ENCODE data around the gene CASZ1. TPM values are rescaled to one million over a fixed set of nuclear protein-coding genes. Genes with fewer than 3 reads are reported as not detected.

CASZ1 gene
- total and polyA plus RNA-seq, 2 experiments from 2014 or later, result 6.2 to 6.7 TPM

- TF ChIP-seq ZNF462 (CRISPR knock-in tag; IDR thresholded peaks at IDR 0.05) (no peak), ZNF114 (CRISPR knock-in tag; IDR thresholded peaks at IDR 0.05) (no peak), ETS1 (IDR thresholded peaks at IDR 0.05) (no peak), STAT1 (IDR thresholded peaks at IDR 0.05; ENCODE audit: unreplicated experiment) (no peak), POLR2AphosphoS5 (IDR thresholded peaks at IDR 0.05; ENCODE audit: low read depth) (no peak), NANOG (IDR thresholded peaks at IDR 0.05; ENCODE audit: borderline replicate concordance) (no peak), EZH2 (IDR thresholded peaks at IDR 0.05; ENCODE audit: low read depth, unreplicated experiment) (no peak), JUNB (IDR thresholded peaks at IDR 0.05; ENCODE audit: unreplicated experiment) (no peak), ZNF331 (CRISPR knock-in tag; IDR thresholded peaks at IDR 0.05; ENCODE audit: low read depth) (no peak)
Observed at GRCh38 chr1:10762153-10762523, 34.3 kb downstream of the CASZ1 start (continued).

- no peaks in the 10 kb centered on the region for H3K36me3 ChIP-seq (ENCODE audit: insufficient read depth)
- no peaks in the 10 kb centered on the region for H4K20me1 ChIP-seq (replicated peaks; ENCODE audit: insufficient read depth)
- peaks cover 46% of the 10 kb centered on the region for H3K4me1 Mint-ChIP-seq
- no peak overlapping the region for H3K4me2 ChIP-seq
- H2AFZ ChIP-seq, result no peak overlapping the region
- H3K4me1 ChIP-seq (ENCODE audit: insufficient read depth), result peaks cover 7% of the 10 kb centered on the region; the same call in 1 of the 2 replicates
- H3K27me3 Mint-ChIP-seq (ENCODE audit: insufficient read depth, low read depth, poor library complexity), result peaks cover 13% of the 10 kb centered on the region
- H3K36me3 Mint-ChIP-seq (ENCODE audit: low read depth), result no peaks in the 10 kb centered on the region
- no peaks in the 10 kb centered on the region for H3K9me3 Mint-ChIP-seq
- no peak overlapping the region for H3K4me3 Mint-ChIP-seq
- no peak for ATAC-seq
- H3K27ac Mint-ChIP-seq, result 0 out of 2 replicates have a peak overlapping the region, but pooled peaks have one; percentile 16
- no peak overlapping the region for H3K4me3 ChIP-seq
- H3K27me3 ChIP-seq (ENCODE audit: insufficient read depth), result no peaks in the 10 kb centered on the region
- peak; percentile 35 for DNase-seq (ENCODE audit: low spot score)
- no peaks in the 10 kb centered on the region for H3K79me2 ChIP-seq (replicated peaks; ENCODE audit: insufficient read depth)
- no peaks in the 10 kb centered on the region for H3K9me2 ChIP-seq (ENCODE audit: insufficient read depth)
- H3F3A ChIP-seq (replicated peaks; ENCODE audit: low read depth), result no peaks in the 10 kb centered on the region
- no peak overlapping the region for H3K27ac ChIP-seq (ENCODE audit: low read depth)
- no peak for TF ChIP-seq CREB1 (CRISPR knock-in tag; IDR thresholded peaks at IDR 0.05; ENCODE audit: low read depth)
- no peak for TF ChIP-seq STAT1 (IDR thresholded peaks at IDR 0.05; ENCODE audit: unreplicated experiment)
- no peak for TF ChIP-seq EZH2phosphoT487 (IDR thresholded peaks at IDR 0.05; ENCODE audit: unreplicated experiment)
- TF ChIP-seq ETS1 (IDR thresholded peaks at IDR 0.05), result no peak
- TF ChIP-seq REST (IDR thresholded peaks at IDR 0.05; ENCODE audit: unreplicated experiment), result no peak
Observed at GRCh38 chr1:10761503-10762152, 34.8 kb downstream of the CASZ1 start.
